ENCODE results near the gene NEDD4. TPM values are rescaled to one million over a fixed set of nuclear protein-coding genes. Genes with fewer than 3 reads are reported as not detected.
"Not testable (repeated sequence)": the region's sequence is repeated elsewhere in the genome, so short reads cannot be mapped to it uniquely, and the experiment has no call there.

The NEDD4 gene
- polyA plus RNA-seq, 3 donors: 13.6 to 15.5 (median 13.6) TPM

- DNase-seq (ENCODE audit: extremely low read depth in 1 of 11, low read depth in 9 of 11, low spot score in 4 of 11): no peak
Observed at GRCh38 chr15:56017511-56017910, 24.1 kb upstream of the NEDD4 start.

GRCh38 chr15:56016281-56016680, 22.9 kb upstream of the NEDD4 start:
- no peak for DNase-seq (ENCODE audit: extremely low read depth in 1 of 11, low read depth in 9 of 11, low spot score in 4 of 11)

- DNase-seq (ENCODE audit: extremely low read depth in 1 of 11, low read depth in 9 of 11, low spot score in 4 of 11): no peak
Observed at GRCh38 chr15:56014677-56015076, 21.3 kb upstream of the NEDD4 start.

- DNase-seq (ENCODE audit: extremely low read depth in 1 of 11, low read depth in 9 of 11, low spot score in 4 of 11): not testable (repeated sequence)
Observed at GRCh38 chr15:56007053-56007452, 13.6 kb upstream of the NEDD4 start.

GRCh38 chr15:56006371-56006770, 13.0 kb upstream of the NEDD4 start:
- not testable (repeated sequence) for DNase-seq (ENCODE audit: extremely low read depth in 1 of 11, low read depth in 9 of 11, low spot score in 4 of 11)

GRCh38 chr15:56004281-56004680, 10.9 kb upstream of the NEDD4 start:
- DNase-seq (ENCODE audit: extremely low read depth in 1 of 11, low read depth in 9 of 11, low spot score in 4 of 11): not testable (repeated sequence)

- DNase-seq (ENCODE audit: extremely low read depth in 1 of 11, low read depth in 9 of 11, low spot score in 4 of 11): not testable (repeated sequence)
Observed at GRCh38 chr15:56003777-56004176, 10.4 kb upstream of the NEDD4 start.

GRCh38 chr15:56003277-56003676, 9.9 kb upstream of the NEDD4 start:
- not testable (repeated sequence) for DNase-seq (ENCODE audit: extremely low read depth in 1 of 11, low read depth in 9 of 11, low spot score in 4 of 11)

- no peak for DNase-seq (ENCODE audit: extremely low read depth in 1 of 11, low read depth in 9 of 11, low spot score in 4 of 11)
Observed at GRCh38 chr15:56001471-56002078, 8.2 kb upstream of the NEDD4 start.

- no peak for DNase-seq (ENCODE audit: extremely low read depth in 1 of 11, low read depth in 9 of 11, low spot score in 4 of 11)
Observed at GRCh38 chr15:55999658-56000057, 6.2 kb upstream of the NEDD4 start.

GRCh38 chr15:55998478-55998877, 5.1 kb upstream of the NEDD4 start:
- no peak for DNase-seq (ENCODE audit: extremely low read depth in 1 of 11, low read depth in 9 of 11, low spot score in 4 of 11)

GRCh38 chr15:55993804-55994560, 570 bp upstream of the NEDD4 start:
- peak in 10 of 11 donors; percentile 17 to 47 (median 40) for DNase-seq (ENCODE audit: extremely low read depth in 1 of 11, low read depth in 9 of 11, low spot score in 4 of 11)

GRCh38 chr15:55992769-55993110, 672 bp downstream of the NEDD4 start:
- no peak for DNase-seq (ENCODE audit: extremely low read depth in 1 of 11, low read depth in 9 of 11, low spot score in 4 of 11)

- DNase-seq (ENCODE audit: extremely low read depth in 1 of 11, low read depth in 9 of 11, low spot score in 4 of 11): no peak
Observed at GRCh38 chr15:55991802-55992768, 1.3 kb downstream of the NEDD4 start.

GRCh38 chr15:55990998-55991397, 2.4 kb downstream of the NEDD4 start:
- no peak for DNase-seq (ENCODE audit: extremely low read depth in 1 of 11, low read depth in 9 of 11, low spot score in 4 of 11)

- no peak for DNase-seq (ENCODE audit: extremely low read depth in 1 of 11, low read depth in 9 of 11, low spot score in 4 of 11)
Observed at GRCh38 chr15:55990516-55990915, 2.9 kb downstream of the NEDD4 start.

- DNase-seq (ENCODE audit: extremely low read depth in 1 of 11, low read depth in 9 of 11, low spot score in 4 of 11): no peak
Observed at GRCh38 chr15:55989383-55989782, 4.0 kb downstream of the NEDD4 start.

GRCh38 chr15:55981582-55982249, 11.7 kb downstream of the NEDD4 start:
- DNase-seq (ENCODE audit: extremely low read depth in 1 of 11, low read depth in 9 of 11, low spot score in 4 of 11): no peak

GRCh38 chr15:55980511-55980910, 12.9 kb downstream of the NEDD4 start:
- DNase-seq (ENCODE audit: extremely low read depth in 1 of 11, low read depth in 9 of 11, low spot score in 4 of 11): no peak

Data from renal cortex interstitium (tissue), 11 donors.